ENCODE measurements around the gene NUP93.
A peak's percentile ranks its signal among the peaks of the same experiment; 100 is the strongest.
"Not testable (repeated sequence)": the region's sequence is repeated elsewhere in the genome, so short reads cannot be mapped to it uniquely, and the experiment has no call there.

Gene NUP93

GRCh38 chr16:56724191-56724590 is 5.7 kb upstream of the NUP93 start:
- H3K9me3 Mint-ChIP-seq: no peaks in the 10 kb centered on the region
- no peaks in the 10 kb centered on the region for H3K36me3 Mint-ChIP-seq (ENCODE audit: low read depth)
- ATAC-seq (no peak), DNase-seq (no peak)
- no peaks in the 10 kb centered on the region for H3K27me3 Mint-ChIP-seq
- H3K4me3 Mint-ChIP-seq: no peak overlapping the region
- H3K4me1 Mint-ChIP-seq: peaks cover 9% of the 10 kb centered on the region
- H3K27ac Mint-ChIP-seq: no peak overlapping the region

DNA sequence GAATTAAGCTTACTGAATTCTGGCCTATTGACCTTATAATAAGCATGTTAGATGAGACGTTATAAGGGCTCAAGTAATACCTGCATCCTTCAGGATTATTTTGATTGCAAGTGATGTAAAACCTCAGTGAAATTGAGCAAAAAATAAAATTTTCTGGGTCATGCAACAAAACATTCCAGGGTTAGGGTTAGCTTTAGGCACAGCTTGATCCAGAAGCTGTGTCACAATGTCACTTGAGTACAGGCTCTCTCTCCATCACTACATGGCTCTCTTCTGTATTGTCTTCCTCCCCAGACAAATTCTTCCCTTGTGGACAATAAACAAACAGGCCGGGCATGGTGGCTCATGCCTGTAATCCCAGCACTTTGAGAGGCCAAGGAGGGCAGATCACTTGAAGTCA is 3.6 kb upstream of the NUP93 start:
- Mint-ChIP-seq H3K4me3 (no peak overlapping the region), H3K36me3 (ENCODE audit: low read depth) (no peaks in the 10 kb centered on the region), H3K27me3 (no peaks in the 10 kb centered on the region), H3K9me3 (no peaks in the 10 kb centered on the region), H3K4me1 (peaks cover 15% of the 10 kb centered on the region), H3K27ac (no peak overlapping the region)
- DNase-seq (no peak), ATAC-seq (no peak)

GRCh38 chr16:56726926-56727325 is 3.0 kb upstream of the NUP93 start:
- Mint-ChIP-seq H3K36me3 (ENCODE audit: low read depth) (no peaks in the 10 kb centered on the region), H3K27ac (no peak overlapping the region), H3K4me1 (peaks cover 15% of the 10 kb centered on the region), H3K27me3 (no peaks in the 10 kb centered on the region), H3K9me3 (no peaks in the 10 kb centered on the region), H3K4me3 (no peak overlapping the region)
- DNase-seq (no peak), ATAC-seq (no peak)

GRCh38 chr16:56728027-56728426 is 1.9 kb upstream of the NUP93 start:
- no peaks in the 10 kb centered on the region for H3K27me3 Mint-ChIP-seq
- no peaks in the 10 kb centered on the region for H3K9me3 Mint-ChIP-seq
- DNase-seq (no peak), ATAC-seq (no peak)
- H3K27ac Mint-ChIP-seq: no peak overlapping the region
- H3K4me3 Mint-ChIP-seq: no peak overlapping the region
- H3K36me3 Mint-ChIP-seq (ENCODE audit: low read depth): no peaks in the 10 kb centered on the region
- peaks cover 15% of the 10 kb centered on the region for H3K4me1 Mint-ChIP-seq

- Mint-ChIP-seq H3K4me3 (no peak overlapping the region), H3K27ac (peak overlapping the region; percentile 86), H3K27me3 (no peaks in the 10 kb centered on the region), H3K9me3 (no peaks in the 10 kb centered on the region), H3K36me3 (ENCODE audit: low read depth) (no peaks in the 10 kb centered on the region), H3K4me1 (peaks cover 15% of the 10 kb centered on the region)
- DNase-seq (no peak), ATAC-seq (no peak)
Measured at GRCh38 chr16:56728980-56729734, 772 bp upstream of the NUP93 start.

DNA sequence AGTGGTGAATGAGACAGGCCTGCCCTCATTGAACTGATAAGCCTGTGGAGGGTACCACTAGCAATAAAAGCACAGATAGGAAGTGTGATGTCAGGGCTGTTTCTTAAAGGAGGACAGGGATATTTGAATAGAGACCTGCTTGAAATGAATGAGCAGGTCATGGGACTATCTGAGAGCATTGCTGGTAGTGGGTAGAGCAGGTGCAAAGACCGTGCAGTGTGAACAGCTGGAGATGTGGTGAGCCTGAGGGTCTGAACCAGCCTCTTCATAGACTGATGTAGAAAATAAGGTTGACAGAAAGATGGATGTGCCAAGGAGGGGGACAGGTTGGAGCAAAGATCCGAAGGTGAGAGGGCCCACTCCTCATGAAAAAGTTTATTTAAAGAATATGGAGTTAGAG is 2.4 kb downstream of the NUP93 start:
- ATAC-seq (no peak), DNase-seq (no peak)
- Mint-ChIP-seq H3K27me3 (no peaks in the 10 kb centered on the region), H3K36me3 (ENCODE audit: low read depth) (peaks cover 4% of the 10 kb centered on the region), H3K4me1 (peaks cover 19% of the 10 kb centered on the region), H3K27ac (no peak overlapping the region), H3K4me3 (no peak overlapping the region), H3K9me3 (no peaks in the 10 kb centered on the region)

DNA sequence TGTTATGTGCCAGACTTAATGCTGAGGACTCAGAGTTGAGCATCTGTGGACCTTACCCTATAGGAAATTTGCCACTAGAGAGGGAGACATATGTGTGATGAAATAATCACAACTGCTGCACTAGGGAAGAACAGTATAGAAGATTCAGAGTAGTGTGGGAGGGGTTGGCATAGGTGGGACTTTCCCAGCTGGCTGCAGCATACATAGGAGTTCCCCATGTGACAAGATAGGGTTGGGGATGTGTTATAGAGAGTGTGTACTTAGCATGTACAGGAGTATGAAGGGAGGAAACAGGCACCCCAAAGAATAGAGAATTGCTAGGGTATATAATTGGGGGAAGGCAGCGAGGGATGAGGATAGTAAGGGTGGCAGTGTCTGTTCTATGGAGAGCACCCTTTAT is 2.9 kb downstream of the NUP93 start:
- H3K27ac Mint-ChIP-seq: no peak overlapping the region
- peaks cover 4% of the 10 kb centered on the region for H3K36me3 Mint-ChIP-seq (ENCODE audit: low read depth)
- H3K4me1 Mint-ChIP-seq: peaks cover 16% of the 10 kb centered on the region
- no peaks in the 10 kb centered on the region for H3K27me3 Mint-ChIP-seq
- ATAC-seq (peak; percentile 87), DNase-seq (peak; percentile 25)
- no peaks in the 10 kb centered on the region for H3K9me3 Mint-ChIP-seq
- no peak overlapping the region for H3K4me3 Mint-ChIP-seq

DNA sequence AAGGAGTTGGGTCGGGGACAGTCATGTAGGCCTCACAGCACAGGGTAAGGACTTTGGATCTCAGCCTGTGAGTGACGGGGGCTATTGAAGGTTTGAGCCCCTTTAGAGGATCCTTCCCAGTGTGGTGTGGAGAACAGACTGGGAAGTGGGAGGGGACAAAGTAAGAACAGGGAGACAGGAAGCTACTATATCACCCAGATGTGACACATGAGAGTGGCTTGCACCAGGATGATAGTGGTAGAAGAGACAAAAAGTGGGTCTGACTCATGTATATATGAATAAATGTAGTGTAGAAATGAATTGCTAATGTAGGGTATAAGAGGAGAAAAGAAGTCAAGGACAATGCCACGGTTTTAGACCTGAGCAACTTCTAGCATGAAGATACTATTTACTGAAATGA is 4.5 kb downstream of the NUP93 start:
- Mint-ChIP-seq H3K27ac (no peak overlapping the region), H3K9me3 (no peaks in the 10 kb centered on the region), H3K36me3 (ENCODE audit: low read depth) (peaks cover 10% of the 10 kb centered on the region), H3K4me3 (no peak overlapping the region), H3K4me1 (peaks cover 8% of the 10 kb centered on the region), H3K27me3 (no peaks in the 10 kb centered on the region)
- ATAC-seq (no peak), DNase-seq (no peak)

DNA sequence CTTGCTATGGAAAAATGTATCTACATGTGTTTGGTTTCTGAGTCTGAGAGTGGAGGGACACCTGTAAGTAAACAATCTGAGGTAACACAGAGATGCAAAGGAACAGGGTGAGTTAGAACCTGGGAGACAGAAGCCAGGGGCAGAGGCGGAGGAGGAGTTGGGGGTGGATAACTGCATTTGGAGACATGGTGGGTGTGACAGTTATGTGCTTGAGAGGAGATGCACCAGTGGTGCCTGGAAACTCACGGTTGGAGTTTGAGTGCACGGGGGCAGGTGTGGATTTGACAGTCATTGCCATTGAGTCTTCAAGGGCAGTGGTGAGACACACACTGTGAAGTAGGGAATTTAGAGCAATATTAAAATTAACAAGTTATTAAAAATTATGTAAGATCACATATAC is 6.5 kb downstream of the NUP93 start:
- Mint-ChIP-seq H3K9me3 (no peaks in the 10 kb centered on the region), H3K4me1 (peaks cover 4% of the 10 kb centered on the region), H3K36me3 (ENCODE audit: low read depth) (peaks cover 10% of the 10 kb centered on the region), H3K4me3 (no peak overlapping the region), H3K27me3 (no peaks in the 10 kb centered on the region), H3K27ac (no peak overlapping the region)
- DNase-seq (no peak), ATAC-seq (no peak)

GRCh38 chr16:56737539-56737938 is 7.6 kb downstream of the NUP93 start:
- Mint-ChIP-seq H3K27me3 (no peaks in the 10 kb centered on the region), H3K9me3 (no peaks in the 10 kb centered on the region), H3K27ac (no peak overlapping the region), H3K4me3 (no peak overlapping the region), H3K36me3 (ENCODE audit: low read depth) (peaks cover 10% of the 10 kb centered on the region), H3K4me1 (peaks cover 15% of the 10 kb centered on the region)
- no peak for DNase-seq
- no peak for ATAC-seq

- ATAC-seq (no peak), DNase-seq (no peak)
- peaks cover 10% of the 10 kb centered on the region for H3K36me3 Mint-ChIP-seq (ENCODE audit: low read depth)
- H3K4me3 Mint-ChIP-seq: no peak overlapping the region
- no peaks in the 10 kb centered on the region for H3K27me3 Mint-ChIP-seq
- H3K9me3 Mint-ChIP-seq: no peaks in the 10 kb centered on the region
- peaks cover 17% of the 10 kb centered on the region for H3K4me1 Mint-ChIP-seq
- no peak overlapping the region for H3K27ac Mint-ChIP-seq
Measured at GRCh38 chr16:56738221-56738620, 8.3 kb downstream of the NUP93 start.

DNA sequence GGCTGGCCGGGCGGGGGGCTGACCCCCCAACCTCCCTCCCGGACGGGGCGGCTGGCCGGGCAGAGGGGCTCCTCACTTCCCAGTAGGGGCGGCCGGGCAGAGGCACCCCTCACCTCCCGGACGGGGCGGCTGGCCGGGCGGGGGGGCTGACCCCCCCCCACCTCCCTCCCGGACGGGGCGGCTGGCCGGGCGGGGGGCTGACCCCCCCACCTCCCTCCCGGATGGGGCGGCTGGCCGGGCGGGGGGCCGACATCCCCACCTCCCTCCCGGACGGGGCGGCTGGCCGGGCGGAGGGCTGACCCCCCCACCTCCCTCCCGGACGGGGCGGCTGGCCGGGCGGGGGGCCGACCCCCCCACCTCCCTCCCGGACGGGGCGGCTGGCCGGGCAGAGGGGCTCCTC is 9.4 kb downstream of the NUP93 start:
- H3K9me3 Mint-ChIP-seq, H3K27ac Mint-ChIP-seq, H3K27me3 Mint-ChIP-seq, ATAC-seq, H3K4me3 Mint-ChIP-seq, DNase-seq: not testable (repeated sequence)
- H3K4me1 Mint-ChIP-seq: peaks cover 25% of the 10 kb centered on the region
- H3K36me3 Mint-ChIP-seq (ENCODE audit: low read depth): peaks cover 13% of the 10 kb centered on the region

- Mint-ChIP-seq H3K27ac (no peak overlapping the region), H3K4me1 (peaks cover 27% of the 10 kb centered on the region), H3K9me3 (no peaks in the 10 kb centered on the region), H3K4me3 (no peak overlapping the region), H3K27me3 (no peaks in the 10 kb centered on the region), H3K36me3 (ENCODE audit: low read depth) (peaks cover 12% of the 10 kb centered on the region)
- no peak for DNase-seq
- ATAC-seq: no peak
Measured at GRCh38 chr16:56741399-56741798, 11.5 kb downstream of the NUP93 start.

- no peak for DNase-seq
- Mint-ChIP-seq H3K27ac (no peak overlapping the region), H3K27me3 (no peaks in the 10 kb centered on the region), H3K36me3 (ENCODE audit: low read depth) (peaks cover 10% of the 10 kb centered on the region), H3K9me3 (no peaks in the 10 kb centered on the region), H3K4me3 (no peak overlapping the region), H3K4me1 (peaks cover 25% of the 10 kb centered on the region)
- peak; percentile 65 for ATAC-seq
Measured at GRCh38 chr16:56742030-56742984, 12.4 kb downstream of the NUP93 start.

GRCh38 chr16:56743840-56744239 is 13.9 kb downstream of the NUP93 start:
- Mint-ChIP-seq H3K27me3 (no peaks in the 10 kb centered on the region), H3K36me3 (ENCODE audit: low read depth) (peaks cover 9% of the 10 kb centered on the region), H3K27ac (no peak overlapping the region), H3K9me3 (no peaks in the 10 kb centered on the region), H3K4me1 (peaks cover 29% of the 10 kb centered on the region), H3K4me3 (no peak overlapping the region)
- DNase-seq: no peak
- no peak for ATAC-seq
